CD14-positive monocyte (primary cell): ENCODE data around the gene CAMTA1. TPM values are rescaled to one million over a fixed set of nuclear protein-coding genes. Genes with fewer than 3 reads are reported as not detected.

Experiments used
- DNase-seq, 3 donors: peaks; one replicate each; pipeline ENCODE4 v3.0.0-alpha.2; 2011 to 2022
- H2AFZ ChIP-seq: 2 replicates; pipeline ENCODE4 v1.6.0; 2012; ENCODE audit warnings: mild to moderate bottlenecking, low read depth, low read length, inconsistent platforms; ENCODE audit not compliant: insufficient read depth, poor library complexity, severe bottlenecking
- H3K27ac ChIP-seq, 2 donors: 1 replicate in 1 of 2; 2 replicates in 1 of 2; pipeline ENCODE4 v1.5.1; 2012 to 2013; ENCODE audit warnings: low read length in 2 of 2, control low read depth in 1 of 2, inconsistent platforms in 1 of 2, low read depth in 1 of 2, mild to moderate bottlenecking in 1 of 2
- H3K27me3 ChIP-seq, 2 donors: one replicate each; pipeline versions ENCODE4 v1.6.0 to v1.6.1; 2011 to 2013; ENCODE audit warnings: low read length in 2 of 2; ENCODE audit not compliant: control insufficient read depth in 2 of 2, insufficient read depth in 2 of 2
- H3K36me3 ChIP-seq, 2 donors: replicated peaks in 1 of 2; 1 replicate in 1 of 2; 2 replicates in 1 of 2; pipeline versions ENCODE4 v1.5.1 to v1.6.1; 2012 to 2013; ENCODE audit warnings: low read length in 2 of 2, control low read depth in 1 of 2, inconsistent platforms in 1 of 2, mild to moderate bottlenecking in 1 of 2; ENCODE audit not compliant: insufficient read depth in 2 of 2, control insufficient read depth in 1 of 2
- H3K4me1 ChIP-seq, 2 donors: 1 replicate in 1 of 2; 2 replicates in 1 of 2; pipeline versions ENCODE4 v1.5.1 to v1.6.1; 2012 to 2013; ENCODE audit warnings: low read length in 2 of 2, control low read depth in 1 of 2, inconsistent platforms in 1 of 2, mild to moderate bottlenecking in 1 of 2, moderate library complexity in 1 of 2; ENCODE audit not compliant: insufficient read depth in 2 of 2, control insufficient read depth in 1 of 2
- H3K4me2 ChIP-seq: replicated peaks from 2 replicates; pipeline ENCODE3; 2012; ENCODE audit warnings: low read length, moderate library complexity, mild to moderate bottlenecking; ENCODE audit not compliant: poor library complexity, severe bottlenecking; ENCODE audit errors: extremely low read depth
- H3K4me3 ChIP-seq, 3 experiments: fragments of 200-600 bp in 1 of 3; sonication (generic) in 1 of 3; replicated peaks in 1 of 3; 1 replicate in 2 of 3; 2 replicates in 1 of 3; pipeline ENCODE4 v1.5.1; 2011 to 2013; ENCODE audit warnings: low read length in 3 of 3, mild to moderate bottlenecking in 3 of 3, control low read depth in 2 of 3, low read depth in 2 of 3, inconsistent platforms in 1 of 3, moderate library complexity in 1 of 3
- H3K79me2 ChIP-seq: 2 replicates; pipeline ENCODE4 v1.6.0; 2012; ENCODE audit warnings: mild to moderate bottlenecking, control low read depth, inconsistent platforms, low read length, moderate library complexity; ENCODE audit not compliant: insufficient read depth
- H3K9ac ChIP-seq: 2 replicates; pipeline ENCODE4 v1.6.0; 2017; ENCODE audit warnings: low read length, mild to moderate bottlenecking; ENCODE audit not compliant: insufficient read depth, poor library complexity, severe bottlenecking
- H3K9me3 ChIP-seq, 2 donors: replicated peaks in 1 of 2; 1 replicate in 1 of 2; 2 replicates in 1 of 2; pipeline versions ENCODE4 v1.5.1 to v1.6.1; 2012 to 2013; ENCODE audit warnings: low read length in 2 of 2, control low read depth in 1 of 2; ENCODE audit not compliant: control insufficient read depth in 1 of 2, insufficient read depth in 1 of 2
- H4K20me1 ChIP-seq: 2 replicates; pipeline ENCODE4 v1.6.0; 2012; ENCODE audit warnings: mild to moderate bottlenecking, low read length, control low read depth, moderate library complexity; ENCODE audit not compliant: insufficient read depth
- H3K27ac Mint-ChIP-seq, 7 donors: one replicate each; pipeline ENCODE4 v1.8.0; 2020; ENCODE audit warnings: mild to moderate bottlenecking in 7 of 7, mixed read lengths in 7 of 7, moderate library complexity in 6 of 7, inconsistent platforms in 2 of 7
- H3K27me3 Mint-ChIP-seq, 3 donors: one replicate each; pipeline ENCODE4 v1.8.0; 2021 to 2022; ENCODE audit warnings: low read depth in 3 of 3, mild to moderate bottlenecking in 3 of 3, mixed read lengths in 3 of 3, moderate library complexity in 3 of 3, inconsistent platforms in 1 of 3
- H3K36me3 Mint-ChIP-seq, 2 donors: one replicate each; pipeline ENCODE4 v1.8.0; 2020; ENCODE audit warnings: mixed read lengths in 2 of 2, inconsistent platforms in 1 of 2, mild to moderate bottlenecking in 1 of 2
- H3K4me1 Mint-ChIP-seq: one replicate; pipeline ENCODE4 v1.8.0; 2020; ENCODE audit warnings: mild to moderate bottlenecking, mixed read lengths
- H3K4me3 Mint-ChIP-seq, 2 donors: one replicate each; pipeline ENCODE4 v1.8.0; 2020; ENCODE audit warnings: mild to moderate bottlenecking in 2 of 2, mixed read lengths in 2 of 2, moderate library complexity in 1 of 2
- H3K9me3 Mint-ChIP-seq, 7 donors: one replicate each; pipeline ENCODE4 v1.8.0; 2020 to 2022; ENCODE audit warnings: mixed read lengths in 7 of 7, mild to moderate bottlenecking in 6 of 7, moderate library complexity in 6 of 7, inconsistent platforms in 2 of 7
- CTCF ChIP-seq: fragments of 200-600 bp; IDR thresholded peaks from one replicate; pipeline ENCODE4 v1.8.0; 2022; ENCODE audit warnings: antibody characterized with exemption, mild to moderate bottlenecking
- WGBS: methylation state at CpG from one replicate; pipeline ENCODE4 v1.1.5; 2013; ENCODE audit warnings: missing lambda C conversion rate; ENCODE audit not compliant: insufficient coverage; 5-methylcytosine and 5-hydroxymethylcytosine counted together
- intact Hi-C, 2 donors: fragments of 100-400 bp; cut with micrococcal nuclease; formaldehyde crosslinking; loops; one replicate each; pipeline versions ENCODE4 v1.15.0 to v1.15.1; 2023
- polyA plus RNA-seq, 3 donors: library from polyadenylated mRNA; depleted of rRNA in 1 of 3; unstranded in 2 of 3; stranded (reverse) in 1 of 3; fragments of 300-500 nt in 2 of 3; fragments of >200 nt in 1 of 3; fragmentation: Illumina TruSeq in 2 of 3; gene quantifications; 1 replicate in 2 of 3; 2 replicates in 1 of 3; pipeline ENCODE4 v1.2.3, GENCODE V29; 2012 to 2021

The CAMTA1 gene
- polyA plus RNA-seq, 3 donors, result 52.0 to 89.6 (median 78.3) TPM

DNA sequence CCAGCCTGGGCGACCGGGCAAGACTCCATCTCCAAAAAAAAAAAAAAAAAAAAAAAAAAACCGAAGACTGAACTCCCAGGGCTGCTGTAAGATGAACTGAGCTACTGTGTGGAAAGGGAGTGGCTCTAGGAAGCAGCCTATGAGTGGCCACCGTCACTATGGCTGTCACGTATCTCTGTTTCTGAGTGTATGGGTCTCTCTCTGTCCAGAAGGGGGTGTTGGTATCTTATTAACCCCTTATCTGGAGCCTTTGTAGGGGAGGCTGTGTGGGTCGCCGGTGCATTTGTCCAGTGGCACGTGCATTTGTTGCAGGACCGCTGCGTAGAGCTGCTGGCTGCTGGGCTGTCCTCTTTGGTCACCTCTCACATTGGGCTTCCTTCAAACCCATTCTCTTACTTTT lies 326.6 kb downstream of the CAMTA1 start:
- H3K27me3 ChIP-seq, result no peaks in the 10 kb centered on the region

GRCh38 chr1:7113136-7113535 lies 327.9 kb downstream of the CAMTA1 start:
- no peak overlapping the region for H3K9ac ChIP-seq
- Mint-ChIP-seq H3K36me3 (no peaks in the 10 kb centered on the region), H3K4me1 (peaks cover 20% of the 10 kb centered on the region), H3K27me3 (peaks cover 1 to 22% (median 10%) of the 10 kb centered on the region in 3 donors), H3K9me3 (peaks cover 3 to 10% (median 6%) of the 10 kb centered on the region in 7 donors), H3K4me3 (no peak overlapping the region), H3K27ac (no peak overlapping the region)
- H3K79me2 ChIP-seq, result no peaks in the 10 kb centered on the region
- peaks cover 0 to 3% of the 10 kb centered on the region in 2 donors for H3K4me1 ChIP-seq
- no peak overlapping the region for H3K27ac ChIP-seq
- no peak overlapping the region for H2AFZ ChIP-seq
- no peak overlapping the region for H3K4me3 ChIP-seq
- H3K36me3 ChIP-seq, result no peaks in the 10 kb centered on the region
- no peaks in the 10 kb centered on the region for H3K27me3 ChIP-seq
- intact Hi-C loops, result no loop called here
- no peak for DNase-seq
- WGBS, result 95% methylated on average over 6 of the region's 8 CpGs
- H4K20me1 ChIP-seq, result no peaks in the 10 kb centered on the region
- no peak overlapping the region for H3K4me2 ChIP-seq
- TF ChIP-seq CTCF, result no peak
- peaks cover 0 to 2% of the 10 kb centered on the region in 2 donors for H3K9me3 ChIP-seq

More for the DNA sequence above, 326.6 kb downstream of the CAMTA1 start:
- peaks cover 0 to 2% of the 10 kb centered on the region in 2 donors for H3K9me3 ChIP-seq
- TF ChIP-seq CTCF, result no peak
- no peaks in the 10 kb centered on the region for H3K36me3 Mint-ChIP-seq
- no peak overlapping the region for H3K4me2 ChIP-seq
- H3K4me1 ChIP-seq, result peaks cover 0 to 3% of the 10 kb centered on the region in 2 donors
- no peak overlapping the region for H3K4me3 Mint-ChIP-seq
- WGBS, result 91% methylated on average over 4 of the region's 10 CpGs
- no peak overlapping the region for H3K27ac Mint-ChIP-seq
- H3K4me1 Mint-ChIP-seq, result peaks cover 17% of the 10 kb centered on the region
- H3K27me3 Mint-ChIP-seq, result peaks cover 0 to 21% (median 13%) of the 10 kb centered on the region in 3 donors
- intact Hi-C loops, result no loop called here
- DNase-seq, result no peak
- no peaks in the 10 kb centered on the region for H3K79me2 ChIP-seq
- peaks cover 3 to 10% (median 6%) of the 10 kb centered on the region in 7 donors for H3K9me3 Mint-ChIP-seq
- no peaks in the 10 kb centered on the region for H4K20me1 ChIP-seq
- no peak overlapping the region for H2AFZ ChIP-seq
- no peaks in the 10 kb centered on the region for H3K36me3 ChIP-seq
- H3K9ac ChIP-seq, result no peak overlapping the region
- H3K27ac ChIP-seq, result no peak overlapping the region
- H3K4me3 ChIP-seq, result no peak overlapping the region
